Neural progenitor cell (in vitro differentiated cells): ENCODE data around the gene GJB6.

Source experiments
- EZH2 ChIP-seq: fragments of 200-600 bp; sonication (generic); IDR thresholded peaks from 2 replicates; pipeline ENCODE4 v1.6.1; 2017; ENCODE audit warnings: antibody characterized with exemption, mild to moderate bottlenecking, moderate library complexity
- TF ChIP-seq, protein P1 (sequence below): fragments of 200-600 bp; sonication (generic); IDR thresholded peaks from 2 replicates; pipeline ENCODE4 v1.5.1; 2017; ENCODE audit warnings: antibody characterized with exemption, mild to moderate bottlenecking

DNA sequence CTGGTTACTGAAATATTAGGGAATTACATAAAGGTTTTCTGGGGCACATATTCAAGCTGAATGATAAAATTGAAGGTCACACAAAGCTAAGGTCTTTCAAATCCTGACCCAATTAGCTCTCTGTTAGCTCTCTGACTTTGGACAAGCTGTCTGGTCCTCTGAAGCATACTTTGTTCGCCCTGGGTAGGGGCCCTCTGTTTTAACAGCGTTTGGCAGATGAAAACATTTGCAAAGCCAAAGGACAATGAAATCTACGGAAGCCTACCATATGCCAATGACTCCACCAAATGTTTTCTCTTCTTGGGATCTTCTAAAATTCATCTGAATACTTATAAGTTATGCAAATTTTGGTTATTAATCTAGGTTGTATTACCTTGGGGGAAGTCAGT is 56.7 kb downstream of the GJB6 start:
- TF ChIP-seq, protein P1, sequence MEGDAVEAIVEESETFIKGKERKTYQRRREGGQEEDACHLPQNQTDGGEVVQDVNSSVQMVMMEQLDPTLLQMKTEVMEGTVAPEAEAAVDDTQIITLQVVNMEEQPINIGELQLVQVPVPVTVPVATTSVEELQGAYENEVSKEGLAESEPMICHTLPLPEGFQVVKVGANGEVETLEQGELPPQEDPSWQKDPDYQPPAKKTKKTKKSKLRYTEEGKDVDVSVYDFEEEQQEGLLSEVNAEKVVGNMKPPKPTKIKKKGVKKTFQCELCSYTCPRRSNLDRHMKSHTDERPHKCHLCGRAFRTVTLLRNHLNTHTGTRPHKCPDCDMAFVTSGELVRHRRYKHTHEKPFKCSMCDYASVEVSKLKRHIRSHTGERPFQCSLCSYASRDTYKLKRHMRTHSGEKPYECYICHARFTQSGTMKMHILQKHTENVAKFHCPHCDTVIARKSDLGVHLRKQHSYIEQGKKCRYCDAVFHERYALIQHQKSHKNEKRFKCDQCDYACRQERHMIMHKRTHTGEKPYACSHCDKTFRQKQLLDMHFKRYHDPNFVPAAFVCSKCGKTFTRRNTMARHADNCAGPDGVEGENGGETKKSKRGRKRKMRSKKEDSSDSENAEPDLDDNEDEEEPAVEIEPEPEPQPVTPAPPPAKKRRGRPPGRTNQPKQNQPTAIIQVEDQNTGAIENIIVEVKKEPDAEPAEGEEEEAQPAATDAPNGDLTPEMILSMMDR = no peak
- no peak for TF ChIP-seq EZH2
